Activated CD4-positive, alpha-beta T cell treated with anti-CD3 and anti-CD28 coated beads for 36 hours (primary cell): ENCODE data around the gene RFPL3. TPM values are rescaled to one million over a fixed set of nuclear protein-coding genes. Genes with fewer than 3 reads are reported as not detected.
A peak's percentile ranks its signal among the peaks of the same experiment; 100 is the strongest.
"Not testable (repeated sequence)": the region's sequence is repeated elsewhere in the genome, so short reads cannot be mapped to it uniquely, and the experiment has no call there.

ENCODE experiments used
- ATAC-seq: fragments of 200-7000 bp; cut with Tn5 transposase; one replicate; pipeline ENCODE4 v1.10.0; 2021; ENCODE audit warnings: mild to moderate bottlenecking, moderate library complexity
- CTCF ChIA-PET: fragments of 350-600 bp; sonication (Branson Sonifier 250); formaldehyde crosslinking; loops from one replicate; lab custom pipeline; 2021; ENCODE audit warnings: antibody characterized with exemption; lab: Charles Lee
- POLR2A ChIA-PET: fragments of 350-600 bp; sonication (Branson Sonifier 250); formaldehyde crosslinking; loops from one replicate; lab custom pipeline; 2021; ENCODE audit warnings: antibody characterized with exemption, inconsistent platforms; lab: Charles Lee
- DNase-seq: peaks from one replicate; pipeline ENCODE4 v3.0.0-alpha.2; 2020
- H3K27ac Mint-ChIP-seq: one replicate; pipeline ENCODE4 v1.8.0; 2021; ENCODE audit warnings: mixed read lengths
- H3K27me3 Mint-ChIP-seq: one replicate; pipeline ENCODE4 v1.8.0; 2021; ENCODE audit warnings: mixed read lengths
- H3K36me3 Mint-ChIP-seq: one replicate; pipeline ENCODE4 v1.8.0; 2021; ENCODE audit warnings: low read depth, mixed read lengths
- H3K4me1 Mint-ChIP-seq: one replicate; pipeline ENCODE4 v1.8.0; 2021; ENCODE audit warnings: mixed read lengths
- H3K4me3 Mint-ChIP-seq: one replicate; pipeline ENCODE4 v1.8.0; 2021; ENCODE audit warnings: mild to moderate bottlenecking, moderate library complexity, mixed read lengths
- H3K9me3 Mint-ChIP-seq: one replicate; pipeline ENCODE4 v1.8.0; 2021; ENCODE audit warnings: low read depth, mixed read lengths
- intact Hi-C, 2 experiments: fragments of 100-400 bp; cut with DNase I in 1 of 2; cut with micrococcal nuclease in 1 of 2; formaldehyde crosslinking; loops; one replicate each; pipeline versions ENCODE4 v1.14.2 to v1.15.1; 2022 to 2024; cut with DNase I, micrococcal nuclease
- total RNA-seq, 2 experiments: library from RNA; stranded (reverse); gene quantifications; one replicate each; pipeline ENCODE4 v1.2.3, GENCODE V29; 2021

RFPL3 gene
- total RNA-seq, 2 experiments from 2014 or later = not detected

- H3K27ac Mint-ChIP-seq, intact Hi-C loops, H3K36me3 Mint-ChIP-seq, H3K4me1 Mint-ChIP-seq, DNase-seq, CTCF ChIA-PET, H3K9me3 Mint-ChIP-seq, H3K27me3 Mint-ChIP-seq, H3K4me3 Mint-ChIP-seq, POLR2A ChIA-PET, ATAC-seq: not testable (repeated sequence)
These were observed 2.4 kb downstream of the RFPL3 start for GRCh38 chr22:32360096-32360495.

GRCh38 chr22:32361257-32361656, 3.6 kb downstream of the RFPL3 start:
- no peak for DNase-seq
- ChIA-PET CTCF (no interaction called here), POLR2A (no interaction called here)
- H3K4me1 Mint-ChIP-seq = no peaks in the 10 kb centered on the region
- H3K4me3 Mint-ChIP-seq = no peak overlapping the region
- intact Hi-C loops = no loop called here
- H3K36me3 Mint-ChIP-seq = peaks cover 2% of the 10 kb centered on the region
- no peak for ATAC-seq
- no peaks in the 10 kb centered on the region for H3K9me3 Mint-ChIP-seq
- H3K27ac Mint-ChIP-seq = no peak overlapping the region
- H3K27me3 Mint-ChIP-seq = no peaks in the 10 kb centered on the region

DNA sequence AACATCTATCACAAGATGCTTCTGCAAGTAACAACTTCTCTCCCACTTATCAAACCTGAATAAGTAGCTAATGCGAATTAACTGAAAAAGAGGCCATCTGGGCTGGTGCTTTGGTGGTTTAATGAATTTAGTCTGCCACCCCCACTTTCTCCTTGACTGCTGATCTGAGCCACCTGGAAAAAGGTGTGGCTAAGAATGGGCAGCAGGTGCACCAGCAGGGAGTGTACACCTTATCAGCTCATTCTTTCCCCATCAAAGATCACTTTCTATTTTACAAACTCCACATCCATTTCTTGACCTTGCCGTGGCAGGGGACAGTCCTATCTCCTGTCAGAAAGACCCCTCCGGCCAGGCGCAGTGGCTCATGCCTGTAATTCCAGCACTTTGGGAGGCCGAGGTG, 6.5 kb downstream of the RFPL3 start:
- H3K4me1 Mint-ChIP-seq = peaks cover 2% of the 10 kb centered on the region
- no peak overlapping the region for H3K4me3 Mint-ChIP-seq
- ATAC-seq (no peak), DNase-seq (no peak)
- peaks cover 4% of the 10 kb centered on the region for H3K36me3 Mint-ChIP-seq
- intact Hi-C loops = no loop called here
- POLR2A ChIA-PET = no interaction called here
- H3K27me3 Mint-ChIP-seq = no peaks in the 10 kb centered on the region
- H3K27ac Mint-ChIP-seq = no peak overlapping the region
- CTCF ChIA-PET = no interaction called here
- no peaks in the 10 kb centered on the region for H3K9me3 Mint-ChIP-seq

DNA sequence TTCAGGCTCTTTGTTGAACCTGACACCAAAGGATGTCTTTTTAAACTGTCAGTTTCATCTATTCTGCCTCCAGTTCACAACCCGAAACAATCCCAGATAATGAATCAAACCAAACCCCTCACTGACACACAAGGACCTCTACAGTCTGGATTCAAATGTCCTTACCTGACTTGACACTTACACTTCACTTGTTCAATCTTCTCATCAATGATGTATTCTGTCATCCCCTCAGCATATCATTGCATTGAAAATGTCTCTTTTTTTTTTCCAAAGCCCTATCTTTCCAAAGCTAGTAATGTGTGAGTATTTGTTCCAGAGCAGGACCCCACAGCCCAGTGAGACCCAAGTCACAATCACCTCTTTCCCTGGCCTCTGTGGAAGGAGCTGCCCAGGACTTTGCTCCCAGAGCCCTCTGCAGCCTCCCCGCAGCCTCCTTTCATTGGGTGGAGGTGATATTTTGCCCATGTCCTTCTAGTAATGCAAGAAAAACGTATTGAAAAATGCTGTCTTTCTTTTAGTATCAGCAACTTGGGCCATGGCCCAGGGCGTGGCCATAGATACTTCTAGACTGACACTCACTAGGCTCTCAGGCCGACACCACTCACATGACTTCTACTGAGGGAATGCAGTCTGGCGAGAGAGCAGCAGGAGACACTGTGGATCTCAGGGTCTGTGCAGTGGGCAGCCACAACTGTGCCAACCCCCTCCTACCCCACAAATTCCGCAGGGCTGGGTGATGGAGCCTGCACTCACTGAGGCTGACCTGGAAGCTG, 18.2 kb downstream of the RFPL3 start:
- H3K4me3 Mint-ChIP-seq = no peak overlapping the region
- ChIA-PET POLR2A (interaction anchor here (0.5 kb wide), 1 partner anchor 40 kb away, joined by 3 read pairs; no protein-coding TSS in a partner anchor), CTCF (no interaction called here)
- H3K27me3 Mint-ChIP-seq = no peaks in the 10 kb centered on the region
- H3K4me1 Mint-ChIP-seq = no peaks in the 10 kb centered on the region
- H3K36me3 Mint-ChIP-seq = peaks cover 7% of the 10 kb centered on the region
- intact Hi-C loops = loop anchor here in 1 of 2 experiments (5.0 kb wide), 1 partner anchor 354 kb away; no protein-coding TSS in a partner anchor
- ATAC-seq (no peak), DNase-seq (no peak)
- H3K27ac Mint-ChIP-seq = no peak overlapping the region
- no peaks in the 10 kb centered on the region for H3K9me3 Mint-ChIP-seq

DNA sequence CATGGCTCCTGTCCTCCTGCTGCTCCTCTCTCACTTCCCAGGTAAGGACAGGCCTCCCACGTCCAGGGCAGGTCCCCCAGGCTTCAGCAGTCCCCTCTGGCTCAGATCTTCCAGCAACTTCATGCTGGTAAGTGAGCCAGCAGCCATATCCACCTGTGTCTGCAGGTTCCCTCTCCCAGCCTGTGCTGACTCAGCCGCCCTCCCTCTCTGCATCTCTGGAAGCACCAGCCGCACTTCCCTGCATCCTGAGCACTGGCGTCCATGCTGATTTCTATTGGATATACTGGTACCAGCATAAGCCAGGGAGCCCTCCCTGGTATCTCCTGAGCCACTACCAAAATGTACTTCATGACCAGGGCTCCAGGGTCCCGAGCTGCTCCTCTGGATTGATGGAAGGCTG, 19.0 kb downstream of the RFPL3 start:
- Mint-ChIP-seq H3K36me3 (peaks cover 7% of the 10 kb centered on the region), H3K4me3 (no peak overlapping the region), H3K9me3 (no peaks in the 10 kb centered on the region), H3K27me3 (no peaks in the 10 kb centered on the region), H3K4me1 (no peaks in the 10 kb centered on the region), H3K27ac (no peak overlapping the region)
- DNase-seq (no peak), ATAC-seq (no peak)
- intact Hi-C loops = loop anchor here in 1 of 2 experiments (5.0 kb wide), 1 partner anchor 354 kb away; no protein-coding TSS in a partner anchor
- ChIA-PET POLR2A (no interaction called here), CTCF (no interaction called here)

GRCh38 chr22:32378707-32379272, 21.1 kb downstream of the RFPL3 start:
- CTCF ChIA-PET = no interaction called here
- no peak overlapping the region for H3K4me3 Mint-ChIP-seq

DNA sequence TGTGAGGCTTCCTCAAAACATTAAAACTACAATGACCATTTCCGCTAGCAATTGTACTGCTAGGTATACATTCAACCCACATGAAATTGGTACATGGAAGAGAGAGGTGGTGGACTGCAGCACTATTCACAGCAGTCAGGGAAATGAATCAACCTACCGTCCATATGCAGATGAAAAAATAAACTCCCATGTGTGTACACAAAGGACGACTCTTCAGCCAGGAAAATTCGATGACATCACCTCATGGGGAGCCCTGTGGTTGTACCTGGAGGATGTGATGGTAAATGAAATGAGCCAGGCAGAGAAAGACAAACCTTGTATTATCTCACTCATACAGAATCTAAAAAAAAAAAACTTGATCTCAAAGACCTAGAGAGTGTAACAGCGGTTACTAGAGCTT, 23.3 kb downstream of the RFPL3 start:
- CTCF ChIA-PET = interaction anchor here (0.6 kb wide), 1 partner anchor 14 kb away, joined by 4 read pairs; no protein-coding TSS in a partner anchor
- H3K4me3 Mint-ChIP-seq = no peak overlapping the region
- intact Hi-C loops = no loop called here

More at GRCh38 chr22:32378707-32379272, 21.1 kb downstream of the RFPL3 start:
- no peaks in the 10 kb centered on the region for H3K9me3 Mint-ChIP-seq
- H3K27me3 Mint-ChIP-seq = no peaks in the 10 kb centered on the region
- DNase-seq (peak; percentile 38), ATAC-seq (no peak)
- intact Hi-C loops = loop anchor here in 1 of 2 experiments (5.0 kb wide), 1 partner anchor 356 kb away; no protein-coding TSS in a partner anchor
- H3K36me3 Mint-ChIP-seq = peaks cover 7% of the 10 kb centered on the region
- no peak overlapping the region for H3K27ac Mint-ChIP-seq
- no peaks in the 10 kb centered on the region for H3K4me1 Mint-ChIP-seq
- POLR2A ChIA-PET = no interaction called here

GRCh38 chr22:32385681-32386080, 28.0 kb downstream of the RFPL3 start:
- CTCF ChIA-PET = no interaction called here
- Mint-ChIP-seq H3K9me3 (no peaks in the 10 kb centered on the region), H3K27me3 (no peaks in the 10 kb centered on the region), H3K4me1 (no peaks in the 10 kb centered on the region), H3K27ac (no peak overlapping the region), H3K36me3 (peaks cover 37% of the 10 kb centered on the region), H3K4me3 (no peak overlapping the region)
- intact Hi-C loops = no loop called here
- DNase-seq = no peak
- no peak for ATAC-seq
- POLR2A ChIA-PET = interaction anchor here (0.7 kb wide), 1 partner anchor 101 kb away, joined by 5 read pairs; no protein-coding TSS in a partner anchor

More for the DNA sequence above, 23.3 kb downstream of the RFPL3 start:
- H3K36me3 Mint-ChIP-seq = peaks cover 16% of the 10 kb centered on the region
- DNase-seq (no peak), ATAC-seq (no peak)
- POLR2A ChIA-PET = no interaction called here
- no peaks in the 10 kb centered on the region for H3K9me3 Mint-ChIP-seq
- no peaks in the 10 kb centered on the region for H3K4me1 Mint-ChIP-seq
- H3K27me3 Mint-ChIP-seq = no peaks in the 10 kb centered on the region
- H3K27ac Mint-ChIP-seq = no peak overlapping the region

DNA sequence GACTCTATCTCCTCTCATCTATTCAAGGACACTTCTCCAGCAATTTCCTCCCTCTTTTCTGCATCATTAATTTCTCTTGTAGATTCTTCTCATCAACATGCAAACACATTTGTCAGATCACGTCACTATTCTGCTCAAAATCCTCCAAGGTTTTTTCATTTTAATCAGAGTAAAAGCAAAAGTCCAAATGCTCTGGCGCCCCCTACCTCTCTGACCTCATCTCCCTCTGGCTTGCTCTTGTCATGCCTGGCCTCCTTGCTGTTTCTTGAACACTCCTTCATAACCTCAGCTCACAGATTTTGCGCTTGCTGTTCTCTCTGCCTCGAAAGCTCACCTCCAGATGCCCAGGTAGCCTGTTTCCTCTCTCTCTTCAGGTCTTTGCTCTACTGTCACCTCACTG, 32.0 kb downstream of the RFPL3 start:
- H3K9me3 Mint-ChIP-seq = no peaks in the 10 kb centered on the region
- H3K4me3 Mint-ChIP-seq = no peak overlapping the region
- no peak for ATAC-seq
- H3K36me3 Mint-ChIP-seq = peaks cover 50% of the 10 kb centered on the region
- intact Hi-C loops = no loop called here
- ChIA-PET CTCF (interaction anchor here (1.0 to 1.9 kb wide), 3 partner anchors 13 to 275 kb away, joined by 3 to 5 read pairs (median 3); no protein-coding TSS in a partner anchor), POLR2A (no interaction called here)
- peak; percentile 53 for DNase-seq
- peak overlapping the region; percentile 39 for H3K27ac Mint-ChIP-seq
- H3K4me1 Mint-ChIP-seq = no peaks in the 10 kb centered on the region
- H3K27me3 Mint-ChIP-seq = no peaks in the 10 kb centered on the region

GRCh38 chr22:32395107-32395506, 37.4 kb downstream of the RFPL3 start:
- Mint-ChIP-seq H3K4me3 (no peak overlapping the region), H3K9me3 (no peaks in the 10 kb centered on the region), H3K36me3 (peaks cover 46% of the 10 kb centered on the region), H3K4me1 (peaks cover 6% of the 10 kb centered on the region), H3K27ac (peak overlapping the region; percentile 59), H3K27me3 (no peaks in the 10 kb centered on the region)
- intact Hi-C loops = no loop called here
- POLR2A ChIA-PET = no interaction called here
- DNase-seq (no peak), ATAC-seq (peak; percentile 74)
- CTCF ChIA-PET = interaction anchor here (0.6 to 1.6 kb wide), 2 partner anchors 14 to 17 kb away, joined by 4 to 6 read pairs; partner anchors contain the start of gene RTCB

DNA sequence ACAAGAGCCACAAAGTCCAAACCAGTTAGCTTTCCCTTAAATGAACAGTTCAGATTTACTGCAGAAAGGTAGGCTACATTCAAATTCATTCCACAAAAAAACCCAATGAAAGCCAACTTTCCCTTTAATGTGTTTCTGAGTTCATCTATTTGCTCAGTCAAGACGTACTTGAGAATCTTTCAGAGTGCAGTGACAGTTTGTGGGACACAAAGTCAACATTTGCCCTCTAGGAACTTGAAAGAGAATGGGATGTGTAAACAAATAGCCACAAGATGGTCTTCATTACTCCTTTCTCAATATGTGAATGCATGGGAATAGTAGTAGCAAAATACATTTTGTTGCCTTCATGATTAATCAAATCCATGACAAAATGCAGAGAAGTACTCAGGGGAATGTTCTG, 38.6 kb downstream of the RFPL3 start:
- ATAC-seq (no peak), DNase-seq (no peak)
- H3K36me3 Mint-ChIP-seq = peaks cover 52% of the 10 kb centered on the region
- H3K9me3 Mint-ChIP-seq = no peaks in the 10 kb centered on the region
- H3K27ac Mint-ChIP-seq = no peak overlapping the region
- CTCF ChIA-PET = interaction anchor here (1.6 kb wide), 1 partner anchor 16 kb away, joined by 6 read pairs; the partner anchor contains the start of gene RTCB
- POLR2A ChIA-PET = no interaction called here
- H3K27me3 Mint-ChIP-seq = no peaks in the 10 kb centered on the region
- H3K4me3 Mint-ChIP-seq = no peak overlapping the region
- peaks cover 6% of the 10 kb centered on the region for H3K4me1 Mint-ChIP-seq
- intact Hi-C loops = no loop called here
